CD4-positive, alpha-beta T cell treated with Interleukin-15 for 4 hours (primary cell): ENCODE data around the gene AS3MT.
"Not testable (repeated sequence)": the region's sequence is repeated elsewhere in the genome, so short reads cannot be mapped to it uniquely, and the experiment has no call there.

ENCODE experiments used
- DNase-seq: peaks from one replicate; pipeline ENCODE4 v3.0.0-alpha.2; 2020; ENCODE audit warnings: low spot score

AS3MT gene

GRCh38 chr10:102919992-102920739 lies 50.9 kb downstream of the AS3MT start:
- DNase-seq, result no peak

DNA sequence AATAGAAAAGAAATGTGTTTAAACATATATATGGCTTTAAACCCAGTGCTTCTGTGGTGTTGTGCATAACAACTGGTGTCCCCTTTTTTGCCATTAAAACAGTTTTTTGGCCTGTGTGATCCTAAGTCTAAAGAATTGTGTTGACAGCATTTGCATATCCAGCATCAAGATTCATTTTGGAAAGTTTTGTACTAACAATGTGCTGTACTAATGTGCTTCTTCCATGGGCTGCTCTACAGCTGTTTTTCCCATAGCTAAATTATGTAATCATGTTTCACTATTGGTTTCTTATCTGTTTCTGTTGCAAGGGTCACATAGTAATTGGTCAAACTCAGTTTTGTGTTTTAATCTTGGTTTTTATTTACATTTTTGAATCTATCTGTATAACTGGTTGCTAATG lies 54.3 kb downstream of the AS3MT start:
- no peak for DNase-seq

GRCh38 chr10:102926842-102927241 lies 57.6 kb downstream of the AS3MT start:
- no peak for DNase-seq

DNA sequence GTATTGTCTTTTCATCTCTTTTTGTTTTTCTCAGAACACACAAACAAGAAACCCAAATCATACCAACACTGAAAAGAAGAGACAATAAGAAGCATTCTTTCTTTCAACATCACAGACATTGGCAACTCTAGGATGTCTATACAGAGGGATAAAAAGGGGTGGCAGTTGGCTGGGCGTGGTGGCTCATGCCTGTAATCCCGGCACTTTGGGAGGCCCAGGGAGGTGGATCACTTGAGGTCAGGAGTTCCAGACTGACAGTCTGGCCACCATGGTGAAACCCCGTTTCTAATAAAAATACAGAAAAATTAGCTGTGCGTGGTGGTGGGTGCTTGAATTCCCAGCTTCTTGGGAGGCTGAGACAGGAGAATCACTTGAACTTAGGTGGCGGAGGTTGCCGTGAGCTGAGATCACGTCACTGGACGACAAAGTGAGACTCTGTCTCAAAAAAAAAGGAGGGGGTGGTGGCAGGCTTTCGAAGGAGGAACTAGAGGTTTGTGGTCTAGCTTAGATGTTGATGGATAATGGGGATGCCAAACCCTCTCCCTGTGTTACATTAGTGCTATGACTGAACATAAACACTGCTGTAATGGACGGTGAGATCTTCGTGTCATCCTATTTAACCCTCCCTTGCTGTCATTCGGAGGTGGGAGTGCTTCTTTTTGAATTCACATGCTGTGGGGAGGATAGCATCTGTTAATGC lies 58.2 kb downstream of the AS3MT start:
- DNase-seq, result no peak

DNA sequence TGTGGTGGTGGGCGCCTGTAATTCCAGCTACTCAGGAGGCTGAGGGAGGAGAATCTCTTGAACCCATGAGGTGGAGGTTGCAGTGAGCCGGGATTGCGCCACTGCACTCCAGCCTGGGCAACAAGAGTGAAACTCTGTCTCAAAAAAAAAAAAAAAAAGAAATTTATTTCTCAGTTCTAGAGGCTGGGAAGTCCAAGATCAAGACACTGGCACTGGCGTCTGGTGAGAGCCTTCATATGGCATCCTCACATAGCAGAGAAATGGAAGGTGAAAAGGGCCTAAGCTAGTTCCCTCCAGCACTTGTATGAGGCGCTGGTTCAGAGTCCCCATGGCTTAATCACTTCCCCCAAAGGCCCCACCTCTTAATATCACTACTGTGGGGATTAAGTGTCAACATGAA lies 59.2 kb downstream of the AS3MT start:
- DNase-seq, result not testable (repeated sequence)

DNA sequence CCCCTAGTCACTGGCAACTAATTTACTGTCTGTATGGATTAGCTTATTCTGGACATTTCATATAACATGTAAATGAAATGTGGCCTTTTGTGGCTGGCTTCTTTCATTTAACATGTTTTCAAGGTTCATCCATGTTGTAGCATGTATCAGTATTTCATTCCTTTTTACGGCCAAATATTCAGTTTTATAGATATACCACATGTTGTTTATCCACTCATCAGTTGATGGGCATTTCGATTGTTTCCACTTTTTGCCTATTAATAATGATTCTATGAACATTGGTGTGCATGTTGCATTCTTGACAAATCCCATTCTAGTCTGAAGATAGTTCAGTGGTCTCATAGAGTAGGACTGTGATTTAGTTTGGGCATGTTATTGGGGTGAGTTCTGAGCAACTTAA lies 61.5 kb downstream of the AS3MT start:
- DNase-seq, result no peak

- no peak for DNase-seq
Observed at GRCh38 chr10:102931643-102932042, 62.4 kb downstream of the AS3MT start.

GRCh38 chr10:102935505-102935904 lies 66.2 kb downstream of the AS3MT start:
- no peak for DNase-seq

- no peak for DNase-seq
Observed at GRCh38 chr10:102935939-102936605, 66.8 kb downstream of the AS3MT start.

DNA sequence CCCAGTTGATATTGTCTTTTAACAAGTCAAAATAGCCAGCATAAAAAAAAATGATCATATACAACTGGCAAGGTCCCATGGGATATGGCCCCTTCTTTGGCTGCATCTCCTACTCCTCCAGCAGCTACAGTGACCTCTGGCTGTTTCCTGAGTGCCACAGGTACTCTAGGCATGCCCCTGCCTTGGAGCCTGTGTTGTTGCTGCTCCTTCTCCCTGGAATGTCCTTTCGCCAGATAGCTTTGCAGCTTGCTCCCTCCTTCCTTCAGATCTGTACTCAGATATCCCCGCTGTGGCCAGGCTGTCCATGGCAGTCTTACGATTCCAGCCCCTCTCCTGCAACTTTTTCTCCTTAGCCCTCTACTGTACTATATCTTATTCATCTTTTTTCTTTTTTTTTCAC lies 72.1 kb downstream of the AS3MT start:
- DNase-seq, result no peak

DNA sequence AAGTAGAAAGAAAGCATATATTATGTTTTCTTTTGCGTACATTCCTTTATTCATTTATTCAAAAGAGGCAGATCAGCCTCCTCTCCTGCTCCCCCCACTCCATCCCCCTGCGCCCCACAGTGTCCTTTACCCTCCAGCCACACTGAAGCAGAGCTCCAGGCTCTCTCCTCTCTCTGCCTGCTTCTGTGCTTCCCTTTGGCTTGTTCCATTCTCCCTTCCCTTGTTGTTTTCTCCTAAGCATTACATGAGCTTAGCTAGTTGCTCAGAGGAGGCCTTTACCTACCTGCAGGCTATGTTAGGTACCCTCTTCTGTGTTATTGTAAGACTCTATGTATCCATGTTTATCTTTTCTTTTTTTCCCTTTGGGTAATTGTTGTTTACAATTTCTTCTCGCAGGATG lies 76.2 kb downstream of the AS3MT start:
- DNase-seq, result no peak

DNA sequence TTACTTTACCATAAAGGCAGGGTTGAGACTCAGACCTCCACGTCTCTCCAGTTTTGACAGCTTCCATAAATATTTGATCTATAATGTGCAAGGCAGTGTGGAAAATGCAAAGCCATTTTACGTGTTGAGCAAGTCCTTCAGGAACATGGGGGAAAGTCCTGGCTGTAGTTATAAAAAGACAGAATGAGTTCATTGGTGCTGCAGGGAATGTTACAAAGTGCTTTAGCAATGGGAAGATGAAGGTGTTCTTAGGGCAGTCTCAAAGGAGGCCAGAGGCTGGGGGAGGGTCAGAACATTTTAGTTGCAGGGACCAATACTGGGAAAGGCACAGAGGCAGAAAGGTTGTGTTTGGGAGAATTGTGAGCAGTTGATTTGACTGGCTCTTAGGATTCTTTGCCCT lies 76.7 kb downstream of the AS3MT start:
- no peak for DNase-seq

DNA sequence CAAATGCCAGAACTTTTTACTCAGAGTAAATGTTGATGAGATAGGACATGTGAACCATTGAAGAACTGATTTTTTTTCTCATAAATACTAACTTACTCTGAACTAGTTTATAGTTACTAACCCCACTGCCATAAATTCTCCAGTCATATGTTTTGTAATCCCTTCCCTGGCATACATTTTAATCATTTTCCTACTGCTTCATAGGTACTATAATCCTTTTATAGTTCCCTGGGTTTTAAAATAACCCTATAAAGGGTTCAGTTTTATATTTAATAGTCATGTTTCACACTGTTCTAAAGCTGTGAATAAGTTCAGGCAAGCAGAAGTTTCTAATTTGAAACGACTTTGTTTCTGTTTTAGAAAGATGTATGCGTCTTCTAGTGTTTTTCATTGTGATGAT lies 77.7 kb downstream of the AS3MT start:
- DNase-seq, result no peak

DNA sequence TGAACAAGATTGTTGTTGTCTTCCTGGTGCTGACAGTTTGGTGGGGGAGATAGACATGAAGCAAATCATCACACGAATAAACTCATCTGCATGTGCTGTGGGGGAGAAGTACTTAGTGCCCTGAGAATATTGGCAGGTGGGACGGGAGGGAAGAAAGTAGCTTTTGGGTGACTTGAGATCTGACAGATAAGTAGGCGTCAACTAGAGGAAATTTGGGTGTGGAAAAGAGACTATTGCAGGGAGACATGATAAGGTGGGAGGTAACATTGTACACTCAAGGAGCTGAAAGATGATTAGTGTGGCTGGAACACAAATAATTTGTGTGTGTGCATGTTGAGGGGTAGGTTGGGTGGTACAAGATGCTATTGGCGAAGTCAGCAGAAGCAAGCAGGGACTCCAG lies 78.9 kb downstream of the AS3MT start:
- no peak for DNase-seq

DNA sequence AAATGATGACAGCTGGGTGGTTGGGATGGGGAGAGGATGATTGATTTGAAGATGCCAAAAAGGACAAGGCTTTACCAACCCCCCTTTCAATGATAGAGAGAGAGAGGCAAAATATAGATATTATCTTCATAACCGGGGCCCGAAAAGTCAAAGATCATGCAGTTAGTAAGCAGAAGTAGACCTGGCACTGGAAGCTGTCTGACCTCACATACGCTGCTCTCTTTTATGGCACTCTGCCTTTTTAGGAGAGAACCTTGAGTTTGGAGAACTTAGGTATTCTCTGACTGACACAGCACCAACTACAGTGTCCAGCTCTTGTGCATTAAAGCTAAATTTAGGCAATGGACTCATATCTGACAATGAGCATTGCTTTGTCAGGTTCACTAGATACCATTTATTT lies 79.5 kb downstream of the AS3MT start:
- no peak for DNase-seq

DNA sequence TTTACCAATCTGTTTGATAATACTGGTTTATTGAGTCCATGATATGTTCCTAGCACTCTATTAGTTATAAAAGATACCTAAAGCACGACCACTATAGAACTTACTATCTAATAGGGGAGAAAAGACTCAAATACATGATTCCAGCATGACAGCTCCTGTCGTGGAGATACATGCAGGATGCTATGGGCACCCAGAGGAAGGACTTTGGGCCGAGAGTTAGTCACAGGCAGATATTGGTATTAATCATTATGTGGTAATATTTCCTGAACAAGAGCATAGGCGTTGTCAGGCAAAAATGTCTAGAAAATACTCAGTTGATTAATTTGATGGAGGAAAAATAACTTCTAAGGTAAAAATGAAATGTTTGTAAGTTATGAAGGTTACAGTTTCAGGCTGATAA lies 80.6 kb downstream of the AS3MT start:
- no peak for DNase-seq

DNA sequence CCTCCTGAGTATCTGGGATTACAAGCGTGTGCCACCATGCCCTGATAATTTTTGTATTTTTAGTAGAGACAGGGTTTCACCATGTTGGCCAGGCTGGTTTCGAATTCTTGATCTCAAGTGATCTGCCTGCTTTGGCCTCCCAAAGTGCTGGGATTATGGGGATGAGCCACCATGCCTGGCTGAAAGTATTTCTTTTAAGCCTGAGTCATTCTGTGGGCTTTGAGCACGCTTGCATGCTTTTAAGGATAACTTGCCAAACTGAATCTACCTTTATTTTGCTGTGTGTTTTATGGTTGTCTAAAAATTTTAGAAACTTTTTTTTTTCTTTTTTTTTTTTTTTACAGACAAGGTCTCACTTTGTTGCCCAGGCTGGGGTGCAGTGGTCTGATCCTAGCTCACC lies 82.0 kb downstream of the AS3MT start:
- no peak for DNase-seq
